ENCODE measurements around the gene BBOX1.
"Not testable (repeated sequence)": the region's sequence is repeated elsewhere in the genome, so short reads cannot be mapped to it uniquely, and the experiment has no call there.

BBOX1 gene

GRCh38 chr11:27089746-27090145 lies 49.1 kb downstream of the BBOX1 start:
- no peak for TF ChIP-seq CTCF (IDR thresholded peaks at IDR 0.05; ENCODE audit: control insufficient read depth, extremely low read depth, insufficient read depth)
- peak; percentile 63 for DNase-seq (ENCODE audit: low read depth)
- no peak overlapping the region for H3K4me3 ChIP-seq (ENCODE audit: low read depth, low read length)

GRCh38 chr11:27090357-27090948 lies 49.8 kb downstream of the BBOX1 start:
- H3K4me3 ChIP-seq (ENCODE audit: low read depth, low read length); DNase-seq (ENCODE audit: low read depth): not testable (repeated sequence)

- TF ChIP-seq CTCF (IDR thresholded peaks at IDR 0.05; ENCODE audit: control insufficient read depth, extremely low read depth, insufficient read depth): no peak
- DNase-seq (ENCODE audit: low read depth): no peak
- H3K4me3 ChIP-seq (ENCODE audit: low read depth, low read length): no peak overlapping the region
These were observed 53.5 kb downstream of the BBOX1 start for GRCh38 chr11:27094120-27094519.

DNA sequence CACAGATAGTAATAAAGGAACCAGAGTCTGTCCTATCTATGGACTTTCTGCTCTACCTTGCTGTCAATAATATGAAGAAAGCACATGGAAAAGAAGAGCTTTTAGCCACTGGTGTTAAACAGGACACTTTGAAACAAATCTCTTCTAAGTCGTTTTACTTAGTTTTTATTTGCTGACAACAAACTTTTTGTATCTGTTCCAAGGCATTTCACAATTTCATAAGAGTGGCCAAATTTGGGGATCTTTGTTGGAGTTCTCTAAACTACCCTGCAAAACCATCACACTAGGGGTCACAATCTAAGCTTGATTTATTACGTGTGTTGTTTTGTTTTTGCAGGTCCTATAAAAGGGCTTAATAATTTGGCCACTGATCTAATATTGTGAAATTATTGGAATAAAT lies 54.4 kb downstream of the BBOX1 start:
- DNase-seq (ENCODE audit: low read depth): no peak
- no peak overlapping the region for H3K4me3 ChIP-seq (ENCODE audit: low read depth, low read length)
- TF ChIP-seq CTCF (IDR thresholded peaks at IDR 0.05; ENCODE audit: control insufficient read depth, extremely low read depth, insufficient read depth): no peak

DNA sequence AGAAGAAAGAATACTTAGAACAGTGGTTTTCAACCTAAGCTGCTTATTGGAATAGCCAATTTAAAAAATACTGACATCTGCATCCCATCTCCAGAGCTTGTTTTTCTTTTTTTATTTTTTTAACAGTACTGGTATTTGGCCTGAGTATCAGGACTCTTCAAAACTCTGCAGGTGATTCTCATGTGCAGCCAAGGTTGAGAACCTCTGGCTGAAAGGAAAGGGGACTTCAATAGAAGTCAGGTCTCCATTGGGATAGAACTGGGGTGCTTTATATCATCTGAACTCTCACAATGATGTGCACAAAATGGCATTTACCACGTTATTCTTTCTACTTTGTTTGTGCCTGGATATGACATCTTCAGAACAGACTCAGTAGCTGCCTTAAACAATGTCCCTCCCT lies 55.3 kb downstream of the BBOX1 start:
- no peak overlapping the region for H3K4me3 ChIP-seq (ENCODE audit: low read depth, low read length)
- no peak for DNase-seq (ENCODE audit: low read depth)
- TF ChIP-seq CTCF (IDR thresholded peaks at IDR 0.05; ENCODE audit: control insufficient read depth, extremely low read depth, insufficient read depth): no peak

GRCh38 chr11:27097551-27097950 lies 56.9 kb downstream of the BBOX1 start:
- no peak for TF ChIP-seq CTCF (IDR thresholded peaks at IDR 0.05; ENCODE audit: control insufficient read depth, extremely low read depth, insufficient read depth)
- no peak overlapping the region for H3K4me3 ChIP-seq (ENCODE audit: low read depth, low read length)
- DNase-seq (ENCODE audit: low read depth): no peak

DNA sequence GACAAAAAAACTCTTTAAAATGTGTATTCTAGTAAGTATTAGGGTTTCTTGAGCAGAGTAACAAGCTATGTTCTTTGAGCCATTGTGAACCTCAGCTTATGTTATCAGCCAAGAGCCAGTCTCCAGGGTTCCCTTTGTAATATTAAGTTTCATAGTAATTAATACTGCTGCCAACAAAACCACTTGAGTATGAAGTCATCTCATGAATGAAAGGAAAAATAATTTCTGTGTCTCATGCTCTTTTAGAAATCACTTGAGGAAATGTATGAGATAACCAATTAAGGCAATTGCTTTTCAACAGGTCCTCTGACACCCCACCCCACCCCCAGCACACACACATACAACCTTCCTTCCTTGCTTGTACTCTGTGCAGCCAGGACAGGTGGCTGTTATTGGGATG lies 59.9 kb downstream of the BBOX1 start:
- DNase-seq (ENCODE audit: low read depth): no peak
- no peak overlapping the region for H3K4me3 ChIP-seq (ENCODE audit: low read depth, low read length)
- no peak for TF ChIP-seq CTCF (IDR thresholded peaks at IDR 0.05; ENCODE audit: control insufficient read depth, extremely low read depth, insufficient read depth)
